OCI-LY3 (cell line): ENCODE data around the gene MMRN2.
A peak's percentile ranks its signal among the peaks of the same experiment; 100 is the strongest.
"Not testable (repeated sequence)": the region's sequence is repeated elsewhere in the genome, so short reads cannot be mapped to it uniquely, and the experiment has no call there.

ENCODE experiments used
- H2AFZ ChIP-seq: fragments of 200-600, 300-600 bp; shearing (Covaris generic); 2 replicates; pipeline ENCODE4 v1.6.0; 2014; ENCODE audit warnings: antibody characterized with exemption, low read depth, low read length
- H3K27ac ChIP-seq: fragments of 200-600, 300-600 bp; sonication (generic); 2 replicates; pipeline ENCODE4 v1.5.1; 2014; ENCODE audit warnings: mild to moderate bottlenecking, low read length, moderate library complexity, mixed read lengths
- H3K27me3 ChIP-seq: fragments of 200-600, 300-600 bp; sonication (generic); 2 replicates; pipeline ENCODE4 v1.6.1; 2014; ENCODE audit warnings: low read depth, low read length, mixed read lengths
- H3K36me3 ChIP-seq: fragments of 200-600, 300-600 bp; sonication (generic); replicated peaks from 2 replicates; pipeline ENCODE3; 2014; ENCODE audit warnings: low read depth, low read length, mixed read lengths
- H3K4me1 ChIP-seq: fragments of 300-600, 200-600 bp; sonication (generic); 2 replicates; pipeline ENCODE4 v1.6.1; 2014; ENCODE audit warnings: low read length, mixed read lengths
- H3K4me2 ChIP-seq: fragments of 200-600, 300-600 bp; sonication (generic); 2 replicates; pipeline ENCODE4 v1.6.1; 2014; ENCODE audit warnings: low read length, mixed read lengths
- H3K4me3 ChIP-seq: fragments of 300-600, 200-600 bp; sonication (generic); 2 replicates; pipeline ENCODE4 v1.5.1; 2014; ENCODE audit warnings: antibody characterized with exemption, mild to moderate bottlenecking, low read length, moderate library complexity
- H3K79me2 ChIP-seq: fragments of 300-600, 200-600 bp; shearing (Covaris generic); 2 replicates; pipeline ENCODE4 v1.6.1; 2014; ENCODE audit warnings: mild to moderate bottlenecking, low read length, mixed read lengths
- H3K9ac ChIP-seq: fragments of 300-600, 200-600 bp; shearing (Covaris generic); 2 replicates; pipeline ENCODE4 v1.6.0; 2014; ENCODE audit warnings: mild to moderate bottlenecking, low read length, moderate library complexity
- H3K9me3 ChIP-seq: fragments of 200-600, 300-600 bp; shearing (Covaris generic); 2 replicates; pipeline ENCODE4 v1.6.1; 2014; ENCODE audit warnings: low read length, mixed read lengths; ENCODE audit not compliant: insufficient read depth
- H4K20me1 ChIP-seq: fragments of 200-600, 300-600 bp; sonication (generic); 2 replicates; pipeline ENCODE4 v1.6.1; 2016; ENCODE audit warnings: low read length, mixed read lengths; ENCODE audit not compliant: insufficient read depth
- EZH2phosphoT487 ChIP-seq: fragments of 200-600 bp; shearing (Covaris generic); IDR thresholded peaks from 2 replicates; pipeline ENCODE4 v1.6.1; 2018; ENCODE audit warnings: antibody characterized with exemption, mixed run types, low read depth
- TF ChIP-seq, protein P1 (sequence below): fragments of 200-600, 300-600 bp; sonication (generic); IDR thresholded peaks from 2 replicates; pipeline ENCODE4 v1.5.1; 2014; ENCODE audit warnings: antibody characterized with exemption, low read length, low read depth

The MMRN2 gene

DNA sequence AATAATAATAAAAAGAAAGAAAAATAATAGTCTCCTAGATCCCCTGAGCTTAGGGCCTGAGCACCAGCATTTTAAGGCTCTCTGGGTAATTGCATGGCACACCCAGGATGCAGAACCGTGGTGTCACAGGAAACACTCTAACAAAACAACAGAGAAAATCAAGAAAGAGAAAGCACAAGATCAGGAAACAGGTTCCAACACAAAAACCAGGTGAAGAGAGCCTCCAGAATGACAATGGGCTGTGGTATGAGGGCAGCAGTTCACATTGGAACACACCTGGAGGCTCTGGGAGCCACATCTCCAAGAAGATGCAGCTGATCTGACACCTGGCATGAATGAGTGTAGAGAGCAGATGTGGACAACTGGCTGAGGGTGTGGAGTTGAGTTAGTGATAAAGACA lies 7.1 kb downstream of the MMRN2 start:
- Histone ChIP-seq H3K4me3 (no peak overlapping the region), H3K36me3 (no peaks in the 10 kb centered on the region), H3K9ac (no peak overlapping the region), H2AFZ (no peak overlapping the region), H3K27me3 (no peaks in the 10 kb centered on the region), H3K27ac (no peak overlapping the region), H3K79me2 (no peaks in the 10 kb centered on the region), H3K4me2 (no peak overlapping the region), H3K4me1 (peaks cover 12% of the 10 kb centered on the region), H4K20me1 (no peaks in the 10 kb centered on the region), H3K9me3 (no peaks in the 10 kb centered on the region)
- TF ChIP-seq EZH2phosphoT487, result no peak
- TF ChIP-seq, protein P1, sequence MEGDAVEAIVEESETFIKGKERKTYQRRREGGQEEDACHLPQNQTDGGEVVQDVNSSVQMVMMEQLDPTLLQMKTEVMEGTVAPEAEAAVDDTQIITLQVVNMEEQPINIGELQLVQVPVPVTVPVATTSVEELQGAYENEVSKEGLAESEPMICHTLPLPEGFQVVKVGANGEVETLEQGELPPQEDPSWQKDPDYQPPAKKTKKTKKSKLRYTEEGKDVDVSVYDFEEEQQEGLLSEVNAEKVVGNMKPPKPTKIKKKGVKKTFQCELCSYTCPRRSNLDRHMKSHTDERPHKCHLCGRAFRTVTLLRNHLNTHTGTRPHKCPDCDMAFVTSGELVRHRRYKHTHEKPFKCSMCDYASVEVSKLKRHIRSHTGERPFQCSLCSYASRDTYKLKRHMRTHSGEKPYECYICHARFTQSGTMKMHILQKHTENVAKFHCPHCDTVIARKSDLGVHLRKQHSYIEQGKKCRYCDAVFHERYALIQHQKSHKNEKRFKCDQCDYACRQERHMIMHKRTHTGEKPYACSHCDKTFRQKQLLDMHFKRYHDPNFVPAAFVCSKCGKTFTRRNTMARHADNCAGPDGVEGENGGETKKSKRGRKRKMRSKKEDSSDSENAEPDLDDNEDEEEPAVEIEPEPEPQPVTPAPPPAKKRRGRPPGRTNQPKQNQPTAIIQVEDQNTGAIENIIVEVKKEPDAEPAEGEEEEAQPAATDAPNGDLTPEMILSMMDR, result no peak

DNA sequence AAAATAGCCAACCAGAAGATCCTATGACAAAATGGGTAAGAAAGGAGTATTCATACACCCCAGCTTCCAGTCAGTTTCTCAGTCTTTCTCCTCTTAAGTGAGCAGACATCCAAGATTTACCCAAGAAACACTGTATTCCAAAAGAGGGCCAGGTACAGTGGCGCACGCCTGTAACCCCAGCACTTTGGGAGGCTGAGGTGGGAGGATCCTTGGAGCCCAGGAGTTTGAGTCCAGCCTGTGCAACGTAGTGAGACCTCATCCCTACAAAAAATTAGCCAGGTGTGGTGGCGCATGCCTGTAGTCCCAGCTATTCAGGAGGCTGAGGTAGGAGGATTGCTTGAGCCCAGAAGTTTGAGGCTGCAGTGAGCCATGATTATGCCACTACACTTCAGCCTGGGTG lies 9.6 kb downstream of the MMRN2 start:
- not testable (repeated sequence) for H3K9ac ChIP-seq, H3K9me3 ChIP-seq, H2AFZ ChIP-seq, H3K27ac ChIP-seq, H3K36me3 ChIP-seq, H3K79me2 ChIP-seq, H4K20me1 ChIP-seq, H3K4me2 ChIP-seq, H3K27me3 ChIP-seq, H3K4me3 ChIP-seq
- H3K4me1 ChIP-seq, result peaks cover 16% of the 10 kb centered on the region

DNA sequence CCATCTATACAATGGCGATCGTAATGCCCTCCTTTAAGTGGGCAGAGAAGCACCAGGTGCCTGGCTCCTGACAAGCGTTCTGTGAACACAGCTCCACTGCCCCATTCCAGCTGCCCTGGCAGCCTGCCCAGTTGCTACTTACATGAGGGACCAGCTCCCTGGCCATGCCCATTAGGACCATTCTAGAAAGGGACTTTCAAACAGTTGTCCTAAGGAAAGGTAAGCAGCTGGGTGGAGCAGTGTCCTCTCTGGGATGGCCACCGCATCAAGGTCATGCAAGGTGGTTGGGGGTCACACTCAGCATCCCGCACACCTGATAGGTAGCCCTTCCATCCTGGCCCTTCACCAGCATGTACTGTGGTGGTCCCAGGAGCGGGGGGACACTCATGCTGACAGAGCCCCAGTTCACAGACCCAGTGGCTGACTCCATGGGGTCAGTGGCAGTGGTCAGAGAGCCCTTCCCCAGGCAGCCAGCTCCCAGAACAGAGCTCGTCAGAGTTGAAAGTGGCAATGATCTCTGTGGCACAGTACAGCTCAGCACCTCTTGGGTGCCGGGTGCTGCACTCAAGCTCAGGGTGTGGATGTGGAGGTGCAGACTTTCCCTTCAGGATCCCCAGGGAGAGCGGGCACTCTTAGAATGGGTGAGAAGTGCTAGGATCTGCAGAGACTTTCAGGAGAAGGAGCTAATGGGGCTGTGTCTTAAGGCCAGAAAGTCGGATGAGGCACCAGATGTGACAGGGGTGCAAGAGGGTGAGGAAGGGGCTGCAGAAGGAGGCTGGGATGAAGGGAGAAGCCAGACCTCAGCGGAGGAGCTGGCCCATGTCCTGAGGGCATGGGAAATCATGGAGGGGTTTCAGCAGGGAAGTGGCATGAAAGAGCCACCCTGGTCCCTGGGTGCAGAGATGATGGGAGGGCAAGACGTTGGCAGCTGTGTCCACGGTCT lies 10.9 kb downstream of the MMRN2 start:
- Histone ChIP-seq H4K20me1 (no peaks in the 10 kb centered on the region), H3K79me2 (no peaks in the 10 kb centered on the region), H3K9me3 (no peaks in the 10 kb centered on the region), H3K36me3 (no peaks in the 10 kb centered on the region), H3K4me3 (peak overlapping the region; percentile 45; the same call in 1 of the 2 replicates), H3K4me1 (peaks cover 16% of the 10 kb centered on the region), H3K4me2 (peak overlapping the region; percentile 48), H3K27me3 (no peaks in the 10 kb centered on the region), H3K9ac (no peak overlapping the region; the same call in 1 of the 2 replicates), H3K27ac (no peak overlapping the region), H2AFZ (no peak overlapping the region)
- TF ChIP-seq EZH2phosphoT487, result no peak
- TF ChIP-seq, protein P1, result no peak

DNA sequence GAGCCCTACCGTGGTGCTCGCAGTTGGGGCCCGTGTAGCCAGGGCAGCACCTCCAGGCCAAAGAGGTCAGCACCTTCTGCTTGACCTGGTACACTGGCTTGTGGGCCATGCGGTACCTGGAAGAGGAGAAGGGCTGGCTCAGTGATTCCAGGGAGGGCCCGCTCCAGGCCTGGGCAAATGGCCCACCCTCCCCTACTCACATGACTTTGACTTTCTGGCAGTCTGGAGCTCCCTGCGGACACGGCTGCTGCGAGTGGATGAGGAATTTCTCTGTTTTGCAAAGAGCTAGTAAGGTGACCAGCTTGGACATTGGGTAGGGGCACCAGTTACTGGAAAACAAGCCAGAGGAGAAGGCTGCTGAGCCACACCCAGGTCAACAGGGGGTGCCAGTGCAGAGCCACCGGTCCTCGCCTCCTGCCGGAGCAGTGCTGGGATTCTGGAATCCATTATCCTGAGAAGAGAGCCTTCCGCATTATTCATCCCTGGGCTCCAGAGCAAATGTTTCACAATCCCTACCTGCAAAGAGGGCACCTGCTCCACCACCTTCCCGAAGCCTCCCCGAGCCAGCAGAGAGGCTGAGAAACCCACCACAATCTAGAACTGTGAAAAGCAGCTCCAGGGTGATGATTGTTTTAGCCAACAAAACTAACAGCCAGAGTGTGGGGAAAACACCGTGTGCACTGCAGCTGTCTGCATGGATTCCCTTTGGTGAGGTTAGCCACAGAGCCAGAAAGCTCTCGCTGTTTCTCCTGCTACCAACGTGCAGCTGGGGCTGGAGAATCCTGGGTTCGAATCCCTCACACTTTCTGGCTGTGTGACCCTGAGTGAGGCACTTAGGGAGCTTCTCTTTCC lies 11.8 kb downstream of the MMRN2 start:
- H2AFZ ChIP-seq, result no peak overlapping the region
- H3K79me2 ChIP-seq, result no peaks in the 10 kb centered on the region
- no peak overlapping the region; the same call in 1 of the 2 replicates for H3K9ac ChIP-seq
- H3K4me3 ChIP-seq, result peak overlapping the region; percentile 45
- no peaks in the 10 kb centered on the region for H3K27me3 ChIP-seq
- no peaks in the 10 kb centered on the region for H3K36me3 ChIP-seq
- H4K20me1 ChIP-seq, result no peaks in the 10 kb centered on the region
- H3K27ac ChIP-seq, result no peak overlapping the region
- no peaks in the 10 kb centered on the region for H3K9me3 ChIP-seq
- H3K4me1 ChIP-seq, result peaks cover 16% of the 10 kb centered on the region
- H3K4me2 ChIP-seq, result peak overlapping the region; percentile 48
- TF ChIP-seq, protein P1, result peak; percentile 38
- TF ChIP-seq EZH2phosphoT487, result no peak
